Suprapubic skin (tissue), 4 donors: ENCODE measurements around the gene CLASRP.

Experiments used
- POLR2A ChIP-seq, 2 donors: fragments of 450-650 bp; IDR thresholded peaks; one replicate each; pipeline ENCODE4 v1.6.1; 2017; ENCODE audit warnings: antibody characterized with exemption in 2 of 2, mild to moderate bottlenecking in 2 of 2, moderate library complexity in 2 of 2
- POLR2AphosphoS5 ChIP-seq, 3 donors: sonication (generic); formaldehyde crosslinking; IDR thresholded peaks; one replicate each; pipeline ENCODE4 v1.6.1; 2017; ENCODE audit warnings: antibody characterized with exemption in 3 of 3
- TF ChIP-seq, protein P1 (sequence below), 2 donors: fragments of 200-600 bp in 1 of 2; fragments of 450-650 bp in 1 of 2; sonication (generic) in 1 of 2; IDR thresholded peaks; one replicate each; pipeline ENCODE4 v1.5.1; 2016 to 2019; ENCODE audit warnings: antibody characterized with exemption in 2 of 2, mild to moderate bottlenecking in 1 of 2, moderate library complexity in 1 of 2

DNA sequence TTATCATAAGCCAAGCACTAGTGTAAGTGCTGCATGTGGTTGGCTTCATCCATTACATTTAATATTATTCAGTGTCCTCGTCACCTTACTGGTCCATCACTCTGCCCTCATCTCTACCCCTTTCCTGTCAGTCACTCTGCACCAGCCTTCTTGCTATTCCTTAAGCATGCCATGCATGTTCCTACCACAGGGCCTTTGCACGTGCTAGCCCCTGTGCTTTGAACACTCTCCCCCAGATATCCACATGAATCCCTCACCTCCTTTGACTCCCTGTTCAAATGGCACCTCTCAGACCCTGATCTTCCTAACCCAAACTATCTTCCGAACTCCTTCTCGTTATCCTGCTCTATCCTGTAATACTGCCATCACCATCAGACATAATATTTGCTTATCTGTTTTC lies 40.8 kb upstream of the CLASRP start:
- TF ChIP-seq, protein P1, sequence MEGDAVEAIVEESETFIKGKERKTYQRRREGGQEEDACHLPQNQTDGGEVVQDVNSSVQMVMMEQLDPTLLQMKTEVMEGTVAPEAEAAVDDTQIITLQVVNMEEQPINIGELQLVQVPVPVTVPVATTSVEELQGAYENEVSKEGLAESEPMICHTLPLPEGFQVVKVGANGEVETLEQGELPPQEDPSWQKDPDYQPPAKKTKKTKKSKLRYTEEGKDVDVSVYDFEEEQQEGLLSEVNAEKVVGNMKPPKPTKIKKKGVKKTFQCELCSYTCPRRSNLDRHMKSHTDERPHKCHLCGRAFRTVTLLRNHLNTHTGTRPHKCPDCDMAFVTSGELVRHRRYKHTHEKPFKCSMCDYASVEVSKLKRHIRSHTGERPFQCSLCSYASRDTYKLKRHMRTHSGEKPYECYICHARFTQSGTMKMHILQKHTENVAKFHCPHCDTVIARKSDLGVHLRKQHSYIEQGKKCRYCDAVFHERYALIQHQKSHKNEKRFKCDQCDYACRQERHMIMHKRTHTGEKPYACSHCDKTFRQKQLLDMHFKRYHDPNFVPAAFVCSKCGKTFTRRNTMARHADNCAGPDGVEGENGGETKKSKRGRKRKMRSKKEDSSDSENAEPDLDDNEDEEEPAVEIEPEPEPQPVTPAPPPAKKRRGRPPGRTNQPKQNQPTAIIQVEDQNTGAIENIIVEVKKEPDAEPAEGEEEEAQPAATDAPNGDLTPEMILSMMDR (IDR thresholded peaks at IDR 0.05): no peak
- TF ChIP-seq POLR2A (IDR thresholded peaks at IDR 0.05): no peak
- no peak for TF ChIP-seq POLR2AphosphoS5 (IDR thresholded peaks at IDR 0.05)
